HG03432 (cell line): ENCODE measurements around the gene PSMA7.
"Not testable (repeated sequence)": the region's sequence is repeated elsewhere in the genome, so short reads cannot be mapped to it uniquely, and the experiment has no call there.

Experiments used
- ATAC-seq: cut with Tn5 transposase; IDR thresholded peaks from one replicate; pipeline ENCODE4 v1.9.1; 2021; ENCODE audit warnings: mild to moderate bottlenecking, moderate library complexity; ENCODE audit not compliant: unreplicated experiment

Gene PSMA7

GRCh38 chr20:62156592-62157386 lies 13.6 kb upstream of the PSMA7 start:
- ATAC-seq = peak; percentile 68

DNA sequence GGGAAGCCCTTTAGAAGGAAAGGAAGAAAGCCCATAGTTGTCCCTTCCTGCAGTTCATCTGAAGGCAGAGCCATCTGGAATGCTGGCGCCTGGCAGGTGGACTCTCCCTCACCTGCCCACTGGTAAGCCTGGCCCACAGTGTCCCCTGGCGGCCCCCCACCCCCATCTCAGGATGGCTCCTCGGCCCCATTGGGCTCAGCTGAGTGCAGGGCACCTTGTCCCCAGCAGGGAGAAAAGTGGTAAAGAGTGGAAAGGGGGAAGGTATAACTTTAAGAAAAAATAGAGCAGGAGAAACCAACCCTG lies 13.0 kb upstream of the PSMA7 start:
- ATAC-seq = no peak

DNA sequence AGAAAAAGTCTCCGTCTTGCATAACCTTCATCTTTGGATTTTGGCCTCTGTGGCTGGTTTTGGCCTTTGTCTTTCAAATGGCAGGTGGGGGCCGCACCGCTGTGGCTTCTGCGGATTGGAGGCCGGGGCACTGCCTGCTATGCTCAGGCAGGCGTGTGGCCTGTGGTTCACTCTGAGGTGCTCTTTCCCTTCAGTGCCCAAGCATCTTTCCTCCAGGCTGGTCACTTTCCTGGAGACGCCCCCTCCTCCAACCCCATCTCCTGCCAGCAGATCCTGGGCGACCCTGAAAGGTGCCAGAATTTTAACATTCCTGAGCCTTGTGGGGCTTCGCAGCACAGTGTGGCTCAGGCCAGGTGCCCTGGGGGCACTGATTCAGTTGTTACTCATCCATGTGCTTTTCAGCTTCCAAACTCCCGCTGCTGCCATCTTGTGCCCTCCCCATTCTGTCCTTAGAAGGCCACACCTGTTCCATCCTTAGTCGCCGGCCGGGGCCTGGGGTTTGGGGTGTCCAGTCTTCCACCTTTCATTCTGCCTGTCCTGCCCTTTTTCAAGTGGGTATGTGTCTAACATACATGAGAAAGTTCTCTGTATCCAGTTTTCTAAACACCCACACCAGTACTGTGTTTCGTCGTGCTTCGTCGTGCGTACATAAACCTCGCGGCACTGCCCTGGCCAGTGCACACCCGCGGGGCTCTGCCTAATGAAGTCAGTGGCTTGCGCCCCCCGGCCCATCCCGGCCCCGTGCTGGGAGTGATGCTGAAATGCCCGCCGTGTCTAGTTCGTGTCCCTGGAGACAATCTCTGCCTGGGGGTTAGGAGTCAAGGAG lies 12.4 kb upstream of the PSMA7 start:
- ATAC-seq = no peak

- no peak for ATAC-seq
These were observed 8.7 kb upstream of the PSMA7 start for GRCh38 chr20:62151835-62152364.

GRCh38 chr20:62151225-62151624 lies 8.0 kb upstream of the PSMA7 start:
- no peak for ATAC-seq

GRCh38 chr20:62150310-62150575 lies 7.0 kb upstream of the PSMA7 start:
- no peak for ATAC-seq

GRCh38 chr20:62149532-62150309 lies 6.5 kb upstream of the PSMA7 start:
- no peak for ATAC-seq

GRCh38 chr20:62148908-62149314 lies 5.7 kb upstream of the PSMA7 start:
- ATAC-seq = no peak

DNA sequence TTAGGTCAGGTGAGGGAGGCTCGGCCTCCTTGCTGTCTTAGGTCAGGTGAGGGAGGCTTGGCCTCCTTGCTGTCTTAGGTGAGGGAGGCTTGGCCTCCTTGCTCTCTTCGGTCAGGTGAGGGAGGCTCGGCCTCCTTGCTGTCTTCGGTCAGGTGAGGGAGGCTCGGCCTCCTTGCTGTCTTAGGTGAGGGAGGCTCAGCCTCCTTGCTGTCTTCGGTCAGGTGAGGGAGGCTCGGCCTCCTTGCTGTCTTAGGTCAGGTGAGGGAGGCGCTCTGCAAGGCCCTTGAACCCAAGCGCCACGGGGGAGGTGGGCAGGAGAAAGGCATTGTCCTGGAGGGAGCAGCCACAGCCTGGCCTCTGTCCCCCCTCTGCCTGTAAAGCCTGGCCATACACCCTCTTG lies 5.2 kb upstream of the PSMA7 start:
- not testable (repeated sequence) for ATAC-seq

GRCh38 chr20:62147528-62147927 lies 4.3 kb upstream of the PSMA7 start:
- no peak for ATAC-seq

DNA sequence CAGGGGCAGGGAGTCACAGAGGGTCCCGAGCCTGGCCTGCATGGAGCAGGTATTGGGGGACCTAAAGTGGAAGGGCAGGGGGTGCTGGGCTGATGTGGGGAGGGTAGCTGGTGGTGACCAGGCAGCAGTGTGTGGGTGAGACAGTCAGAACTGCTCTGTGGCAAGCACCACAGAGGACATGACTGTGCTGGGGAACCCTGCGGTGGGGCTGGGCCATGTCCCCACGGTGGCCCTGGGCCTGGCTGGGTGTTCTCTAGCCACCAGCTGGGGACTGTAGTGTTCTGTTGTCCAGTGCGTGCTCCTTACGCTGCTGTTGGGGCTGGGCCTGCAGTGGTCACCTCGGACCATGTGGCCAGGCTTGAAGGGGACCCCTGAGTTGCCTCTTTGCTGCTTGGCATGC lies 3.9 kb upstream of the PSMA7 start:
- ATAC-seq = no peak

- ATAC-seq = no peak
These were observed 3.0 kb upstream of the PSMA7 start for GRCh38 chr20:62146019-62146755.

- ATAC-seq = no peak
These were observed 2.5 kb upstream of the PSMA7 start for GRCh38 chr20:62145688-62146018.

DNA sequence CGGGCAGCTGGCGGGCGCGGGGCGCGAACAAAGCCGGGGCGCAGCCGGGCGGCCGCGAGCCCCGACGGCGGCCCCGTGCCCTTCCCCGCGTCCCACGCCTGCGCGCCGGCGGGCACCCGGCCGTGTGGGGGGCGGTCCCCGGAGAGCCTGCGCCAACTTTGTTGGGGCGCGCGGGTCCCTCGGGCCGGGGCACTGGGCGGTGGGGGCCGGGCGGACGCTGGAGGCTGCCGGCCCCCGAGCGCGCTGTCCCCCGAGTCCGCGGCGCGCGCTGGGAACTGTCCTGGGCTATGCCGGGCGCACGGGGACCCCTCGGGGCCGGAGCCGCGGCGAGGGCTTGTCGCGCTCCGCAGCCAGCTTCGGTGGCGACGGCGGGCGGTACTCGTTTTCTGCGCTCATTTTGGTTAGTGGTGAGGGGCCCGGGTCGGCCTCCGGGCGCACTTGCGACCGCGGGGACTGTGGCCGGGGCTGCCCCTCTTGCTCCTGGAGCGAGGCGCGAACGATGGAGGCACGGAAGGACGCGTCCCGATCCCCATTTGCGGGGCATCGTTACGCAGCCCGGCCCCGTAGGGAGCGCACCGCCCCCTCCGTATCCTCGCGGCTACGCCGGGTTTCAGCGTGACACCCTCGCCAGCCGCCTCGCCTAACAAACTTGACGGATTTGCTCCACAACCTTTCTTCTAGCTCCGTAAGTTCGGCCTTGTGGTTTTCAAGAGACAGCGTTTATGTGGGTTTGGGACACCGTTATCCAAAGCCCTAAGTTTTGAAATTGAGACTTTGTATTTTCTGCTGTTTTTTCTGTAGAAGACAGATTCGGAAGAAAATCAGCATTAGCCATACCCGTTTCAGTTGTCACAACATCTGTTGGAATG lies 997 bp upstream of the PSMA7 start:
- ATAC-seq = peak; percentile 37

- ATAC-seq = peak; percentile 19
These were observed 728 bp downstream of the PSMA7 start for GRCh38 chr20:62142252-62143080.

- no peak for ATAC-seq
These were observed 1.6 kb downstream of the PSMA7 start for GRCh38 chr20:62141397-62142251.

GRCh38 chr20:62141043-62141396 lies 2.2 kb downstream of the PSMA7 start:
- ATAC-seq = no peak

GRCh38 chr20:62139636-62140035 lies 3.6 kb downstream of the PSMA7 start:
- ATAC-seq = no peak
